GM19099 (cell line): ENCODE measurements around the gene IPCEF1.

Source experiments
- POLR2A ChIP-seq: IDR thresholded peaks from 3 replicates; pipeline ENCODE4 v1.6.1; 2011; ENCODE audit warnings: low read depth; ENCODE audit not compliant: insufficient read length; ENCODE audit errors: extremely low read depth

IPCEF1 gene

GRCh38 chr6:154320181-154320580, 36.4 kb downstream of the IPCEF1 start:
- TF ChIP-seq POLR2A = no peak

GRCh38 chr6:154319231-154319858, 37.3 kb downstream of the IPCEF1 start:
- no peak for TF ChIP-seq POLR2A

- no peak for TF ChIP-seq POLR2A
Observed at GRCh38 chr6:154318721-154319120, 37.9 kb downstream of the IPCEF1 start.

- no peak for TF ChIP-seq POLR2A
Observed at GRCh38 chr6:154316131-154316530, 40.5 kb downstream of the IPCEF1 start.

- TF ChIP-seq POLR2A = no peak
Observed at GRCh38 chr6:154314084-154314483, 42.5 kb downstream of the IPCEF1 start.

GRCh38 chr6:154308986-154309385, 47.6 kb downstream of the IPCEF1 start:
- TF ChIP-seq POLR2A = no peak

GRCh38 chr6:154307696-154308425, 48.7 kb downstream of the IPCEF1 start:
- TF ChIP-seq POLR2A = no peak

- no peak for TF ChIP-seq POLR2A
Observed at GRCh38 chr6:154306696-154307095, 49.9 kb downstream of the IPCEF1 start.

GRCh38 chr6:154304191-154304590, 52.4 kb downstream of the IPCEF1 start:
- no peak for TF ChIP-seq POLR2A

- no peak for TF ChIP-seq POLR2A
Observed at GRCh38 chr6:154301839-154302752, 54.5 kb downstream of the IPCEF1 start.

- no peak for TF ChIP-seq POLR2A
Observed at GRCh38 chr6:154301086-154301625, 55.4 kb downstream of the IPCEF1 start.

GRCh38 chr6:154298297-154298696, 58.3 kb downstream of the IPCEF1 start:
- TF ChIP-seq POLR2A = no peak

- TF ChIP-seq POLR2A = no peak
Observed at GRCh38 chr6:154297721-154298120, 58.9 kb downstream of the IPCEF1 start.

- TF ChIP-seq POLR2A = no peak
Observed at GRCh38 chr6:154297210-154297609, 59.4 kb downstream of the IPCEF1 start.

GRCh38 chr6:154295733-154296132, 60.9 kb downstream of the IPCEF1 start:
- no peak for TF ChIP-seq POLR2A
